GM12874 (cell line): ENCODE results near the gene ATP2B2.

Experiments
- TF ChIP-seq, protein P1 (sequence below): IDR thresholded peaks from 2 replicates; pipeline ENCODE4 v1.5.1; 2011; ENCODE audit warnings: low read depth, mild to moderate bottlenecking, control low read depth, low read length, moderate library complexity; ENCODE audit not compliant: insufficient read depth

ATP2B2 gene

DNA sequence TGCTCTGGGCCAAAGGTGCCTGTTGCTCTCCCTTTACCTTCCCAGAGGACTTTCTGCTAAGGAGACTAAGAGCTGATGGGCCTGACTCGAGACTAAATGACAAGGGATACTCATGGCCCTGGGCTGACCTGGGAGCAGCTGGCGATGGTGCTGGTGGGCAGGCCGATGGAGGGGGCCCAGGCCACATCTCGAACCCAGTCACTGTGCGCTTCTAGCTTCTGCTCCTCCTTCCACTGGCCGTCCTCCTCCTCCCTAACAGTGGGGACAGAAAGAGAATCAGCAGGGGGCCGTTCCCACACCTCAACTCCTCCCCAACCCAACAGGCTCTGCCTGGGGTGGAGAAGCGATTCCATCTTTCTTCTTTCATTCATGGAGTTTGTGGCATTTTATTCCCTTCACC, 200.5 kb downstream of the ATP2B2 start:
- TF ChIP-seq, protein P1, sequence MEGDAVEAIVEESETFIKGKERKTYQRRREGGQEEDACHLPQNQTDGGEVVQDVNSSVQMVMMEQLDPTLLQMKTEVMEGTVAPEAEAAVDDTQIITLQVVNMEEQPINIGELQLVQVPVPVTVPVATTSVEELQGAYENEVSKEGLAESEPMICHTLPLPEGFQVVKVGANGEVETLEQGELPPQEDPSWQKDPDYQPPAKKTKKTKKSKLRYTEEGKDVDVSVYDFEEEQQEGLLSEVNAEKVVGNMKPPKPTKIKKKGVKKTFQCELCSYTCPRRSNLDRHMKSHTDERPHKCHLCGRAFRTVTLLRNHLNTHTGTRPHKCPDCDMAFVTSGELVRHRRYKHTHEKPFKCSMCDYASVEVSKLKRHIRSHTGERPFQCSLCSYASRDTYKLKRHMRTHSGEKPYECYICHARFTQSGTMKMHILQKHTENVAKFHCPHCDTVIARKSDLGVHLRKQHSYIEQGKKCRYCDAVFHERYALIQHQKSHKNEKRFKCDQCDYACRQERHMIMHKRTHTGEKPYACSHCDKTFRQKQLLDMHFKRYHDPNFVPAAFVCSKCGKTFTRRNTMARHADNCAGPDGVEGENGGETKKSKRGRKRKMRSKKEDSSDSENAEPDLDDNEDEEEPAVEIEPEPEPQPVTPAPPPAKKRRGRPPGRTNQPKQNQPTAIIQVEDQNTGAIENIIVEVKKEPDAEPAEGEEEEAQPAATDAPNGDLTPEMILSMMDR, result no peak

DNA sequence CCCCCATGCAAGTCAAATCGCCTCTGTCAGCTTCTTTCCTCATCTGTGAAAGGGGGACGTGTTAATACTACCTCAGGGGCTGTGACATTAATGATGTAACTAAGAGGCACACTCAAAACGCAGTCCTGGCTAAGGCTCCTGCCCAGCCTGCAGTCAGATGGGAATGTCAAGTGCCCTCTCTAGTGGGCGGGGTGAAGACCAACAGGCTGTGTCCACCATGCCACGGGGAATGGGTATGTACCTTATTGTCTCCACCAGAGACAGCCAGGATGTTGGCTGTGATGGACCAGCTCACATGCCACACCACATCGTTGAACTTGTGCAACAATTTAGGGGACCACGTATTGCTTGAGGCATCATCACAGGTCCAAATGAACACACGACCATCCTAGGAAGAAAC, 201.6 kb downstream of the ATP2B2 start:
- TF ChIP-seq, protein P1, result no peak

DNA sequence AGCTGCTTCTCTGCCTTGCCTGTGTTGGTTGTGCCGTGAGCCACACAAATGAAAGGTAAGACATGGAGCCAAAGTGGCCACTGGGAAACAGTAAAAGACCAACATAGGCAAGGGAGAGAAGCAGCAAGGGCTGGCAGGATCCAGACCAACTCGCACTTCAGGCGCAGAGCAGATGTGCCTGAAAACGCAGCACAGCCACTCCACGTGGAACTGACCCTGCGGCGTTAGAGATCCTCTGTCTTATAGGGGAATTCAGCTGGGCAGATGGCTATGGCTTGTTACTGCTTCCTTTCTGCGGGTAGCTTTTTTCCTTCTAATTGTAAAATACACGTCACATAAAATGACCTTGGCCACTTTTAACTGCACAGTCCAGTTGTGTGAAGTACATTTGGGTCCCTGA, 202.3 kb downstream of the ATP2B2 start:
- TF ChIP-seq, protein P1, result no peak

DNA sequence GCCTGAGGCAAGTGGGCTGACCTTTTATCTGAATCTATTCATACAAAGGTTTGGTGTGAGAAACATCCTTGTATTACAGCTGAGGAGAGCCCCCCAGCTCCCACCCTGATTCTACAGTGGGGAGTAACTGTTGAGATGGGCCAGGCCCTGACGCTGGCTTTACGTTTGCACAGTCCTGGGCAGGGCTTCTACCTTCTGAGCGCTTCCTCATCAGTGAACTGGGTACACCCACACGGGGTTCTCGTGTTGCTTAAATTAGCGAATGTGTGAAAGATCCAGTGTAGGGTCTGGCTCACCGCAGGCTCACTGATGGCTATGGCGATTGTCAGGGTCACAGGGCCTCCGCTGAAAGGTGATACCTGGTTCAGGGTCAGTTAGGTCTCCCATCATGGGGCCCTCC, 205.3 kb downstream of the ATP2B2 start:
- TF ChIP-seq, protein P1, result no peak

- TF ChIP-seq, protein P1, result no peak
Measured at GRCh38 chr3:10299679-10300078, 205.7 kb downstream of the ATP2B2 start.

DNA sequence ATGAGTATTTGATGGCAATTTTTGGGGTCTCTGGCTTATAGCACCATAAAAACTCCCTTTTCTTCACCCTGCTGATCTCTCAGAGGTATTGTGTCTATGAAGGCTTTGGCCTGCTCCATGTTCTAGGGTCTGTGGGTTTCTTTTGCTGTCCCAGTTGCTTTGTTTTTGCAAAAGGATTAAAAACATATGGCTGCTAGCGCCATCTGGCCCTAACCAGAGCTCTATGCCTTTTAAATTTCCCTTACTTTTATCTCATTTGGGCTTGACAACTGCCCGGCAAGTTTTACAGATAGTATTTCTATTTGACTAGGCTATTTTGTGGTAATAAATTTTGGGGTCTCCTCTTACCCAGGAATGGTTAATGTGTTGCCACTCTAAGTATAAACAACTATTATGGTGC, 206.2 kb downstream of the ATP2B2 start:
- TF ChIP-seq, protein P1, result no peak

GRCh38 chr3:10294030-10294586, 211.3 kb downstream of the ATP2B2 start:
- TF ChIP-seq, protein P1, result no peak
